CD4-positive, alpha-beta T cell treated with Interleukin-10 for 1 hour (primary cell): ENCODE data around the gene SPPL3.

Experiments used
- DNase-seq: peaks from one replicate; pipeline ENCODE4 v3.0.0-alpha.2; 2020

SPPL3 gene

GRCh38 chr12:120719496-120720233, 184.5 kb downstream of the SPPL3 start:
- DNase-seq = no peak

- no peak for DNase-seq
Measured at GRCh38 chr12:120719072-120719471, 185.1 kb downstream of the SPPL3 start.

- DNase-seq = no peak
Measured at GRCh38 chr12:120718055-120718454, 186.1 kb downstream of the SPPL3 start.

GRCh38 chr12:120713861-120714482, 190.2 kb downstream of the SPPL3 start:
- peak; percentile 88 for DNase-seq

- no peak for DNase-seq
Measured at GRCh38 chr12:120712610-120713009, 191.5 kb downstream of the SPPL3 start.
